Adrenal gland (tissue), 5 donors: ENCODE results near the gene KLK10.

ENCODE experiments used
- CTCF ChIP-seq, 6 experiments: fragments of 450-650 bp in 4 of 6; fragments of 200-600 bp in 2 of 6; sonication (generic) in 1 of 6; IDR thresholded peaks; 1 replicate in 5 of 6; 2 replicates in 1 of 6; pipeline versions ENCODE4 v1.5.1 to v1.8.0; 2016 to 2021; ENCODE audit warnings: antibody characterized with exemption in 6 of 6, mild to moderate bottlenecking in 2 of 6, moderate library complexity in 1 of 6
- POLR2A ChIP-seq, 2 donors: fragments of 450-650 bp; IDR thresholded peaks; one replicate each; pipeline ENCODE4 v1.6.1; 2017; ENCODE audit warnings: antibody characterized with exemption in 2 of 2, mild to moderate bottlenecking in 2 of 2, moderate library complexity in 1 of 2
- donor health status: DM: no; HTN: no; CAD: no.

- TF ChIP-seq POLR2A (IDR thresholded peaks at IDR 0.05) (no peak), CTCF (IDR thresholded peaks at IDR 0.05) (no peak)
These were observed 11.8 kb upstream of the KLK10 start for GRCh38 chr19:51031220-51031879.
